GM15510 (cell line): ENCODE measurements around the gene HS6ST1.

Experiments
- POLR2A ChIP-seq: IDR thresholded peaks from 3 replicates; pipeline ENCODE4 v1.6.1; 2011; ENCODE audit warnings: borderline replicate concordance; ENCODE audit not compliant: insufficient read length; ENCODE audit errors: extremely low read depth

Gene HS6ST1

DNA sequence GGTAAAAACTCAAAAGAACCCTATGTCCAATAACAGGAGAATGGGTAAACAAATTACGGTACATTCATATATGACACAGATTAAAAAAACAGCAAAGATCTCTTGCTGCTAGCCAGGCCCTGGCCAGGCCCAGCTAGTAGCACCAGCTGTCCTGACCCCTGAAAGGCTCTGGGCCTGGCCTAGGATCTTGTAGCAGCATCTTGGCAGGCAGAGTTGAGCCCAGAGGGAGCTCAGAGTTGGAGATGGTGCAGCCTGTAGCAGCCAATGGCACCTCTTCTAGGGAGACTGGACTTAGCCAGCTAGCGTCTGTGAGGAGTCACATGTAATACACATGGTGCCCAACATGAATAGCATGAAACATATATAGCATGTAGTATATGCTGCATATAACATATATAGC lies 69.1 kb downstream of the HS6ST1 start:
- no peak for TF ChIP-seq POLR2A

DNA sequence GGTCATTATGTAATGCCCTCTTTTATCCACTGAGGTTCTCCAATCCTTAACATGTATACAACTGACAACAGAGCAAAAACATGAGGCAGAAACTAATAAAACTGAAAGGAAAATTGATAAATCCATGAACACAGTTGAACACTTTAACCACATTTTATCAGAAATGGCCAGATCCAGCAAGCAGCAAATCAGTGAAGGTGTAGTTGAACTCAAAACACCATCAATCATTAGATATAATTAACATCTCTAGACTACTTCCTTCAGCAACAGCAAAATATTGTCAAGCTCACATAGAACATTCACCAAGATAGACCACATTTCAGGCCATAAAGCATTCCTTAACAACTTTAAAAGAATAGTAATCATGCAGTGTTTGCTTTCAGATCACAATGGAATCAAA lies 72.9 kb downstream of the HS6ST1 start:
- TF ChIP-seq POLR2A: no peak

DNA sequence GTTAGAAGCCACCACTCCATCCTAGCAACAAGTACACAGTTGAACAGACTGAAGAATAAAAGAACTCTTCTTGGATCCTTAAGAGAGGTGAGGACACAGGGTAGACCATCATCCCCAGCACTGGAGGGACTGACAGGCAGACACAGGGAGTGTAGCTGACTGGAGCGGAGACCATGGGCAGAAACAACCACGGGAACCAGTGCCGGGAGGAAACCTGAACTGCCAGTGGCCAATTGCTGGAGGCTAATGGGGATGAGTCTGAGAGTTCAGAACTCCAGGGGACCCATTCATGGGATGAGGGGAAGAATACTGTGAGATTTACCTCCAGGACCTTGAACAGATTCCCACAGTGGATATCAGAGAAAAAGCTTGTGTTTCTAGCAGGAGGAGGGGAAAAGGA lies 76.8 kb downstream of the HS6ST1 start:
- TF ChIP-seq POLR2A: no peak

DNA sequence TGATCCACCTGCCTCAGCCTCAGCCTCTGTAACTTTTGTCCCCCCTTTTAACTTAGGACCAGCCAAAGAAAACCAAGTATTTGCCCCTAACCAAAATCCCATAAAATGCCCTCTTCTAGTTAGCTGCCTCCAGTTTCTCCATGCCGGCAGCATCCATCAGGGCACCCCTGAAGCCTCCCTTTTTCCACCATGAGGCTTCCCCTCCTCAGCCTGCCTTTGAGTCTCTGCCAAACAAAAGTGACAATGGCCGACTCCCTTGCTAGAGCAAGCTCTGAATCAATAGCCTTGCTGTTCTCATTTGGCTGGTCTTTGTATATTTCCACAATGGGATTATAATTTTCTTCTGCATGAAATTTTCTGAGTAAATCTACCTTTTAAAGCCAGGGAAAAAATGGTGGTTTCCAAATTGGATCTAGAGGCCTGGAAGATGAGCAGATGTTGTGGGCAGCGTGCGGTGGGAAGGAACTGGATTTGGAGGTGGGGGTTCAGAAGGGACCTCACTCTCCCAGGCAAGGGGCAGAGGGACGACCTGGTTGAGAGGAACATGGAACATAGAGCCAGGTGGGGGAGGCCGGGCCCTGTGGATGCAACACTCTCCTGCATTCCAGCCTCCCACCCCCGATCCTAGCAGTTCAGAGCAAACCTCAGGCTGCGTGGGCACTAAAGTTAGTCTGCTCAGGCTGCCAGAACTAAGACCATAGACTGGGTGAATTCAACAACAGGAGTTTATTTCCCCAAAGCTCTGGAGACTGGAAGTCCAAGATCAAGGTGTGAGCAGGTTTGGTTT lies 80.6 kb downstream of the HS6ST1 start:
- TF ChIP-seq POLR2A: no peak

DNA sequence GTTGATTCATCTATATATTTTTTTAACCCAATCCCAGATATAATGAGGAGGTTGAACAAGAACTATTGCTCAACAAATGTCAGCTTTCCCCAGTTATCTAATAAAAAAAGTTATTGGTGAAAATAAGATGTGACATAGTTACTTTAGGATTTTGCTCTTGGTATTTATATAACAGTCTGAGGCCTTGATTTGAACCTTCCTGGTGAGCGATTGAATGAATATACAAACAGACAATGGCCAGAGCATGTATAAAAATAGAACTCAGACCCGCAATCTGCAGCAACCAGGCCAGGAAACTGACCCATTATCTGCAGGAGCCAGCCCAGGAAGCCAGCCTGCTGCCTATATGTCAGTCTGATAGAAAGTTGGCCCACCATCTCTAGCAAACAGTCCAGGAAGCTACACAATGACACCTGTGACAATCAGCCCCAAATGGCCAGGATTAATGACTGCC lies 81.6 kb downstream of the HS6ST1 start:
- TF ChIP-seq POLR2A: no peak

DNA sequence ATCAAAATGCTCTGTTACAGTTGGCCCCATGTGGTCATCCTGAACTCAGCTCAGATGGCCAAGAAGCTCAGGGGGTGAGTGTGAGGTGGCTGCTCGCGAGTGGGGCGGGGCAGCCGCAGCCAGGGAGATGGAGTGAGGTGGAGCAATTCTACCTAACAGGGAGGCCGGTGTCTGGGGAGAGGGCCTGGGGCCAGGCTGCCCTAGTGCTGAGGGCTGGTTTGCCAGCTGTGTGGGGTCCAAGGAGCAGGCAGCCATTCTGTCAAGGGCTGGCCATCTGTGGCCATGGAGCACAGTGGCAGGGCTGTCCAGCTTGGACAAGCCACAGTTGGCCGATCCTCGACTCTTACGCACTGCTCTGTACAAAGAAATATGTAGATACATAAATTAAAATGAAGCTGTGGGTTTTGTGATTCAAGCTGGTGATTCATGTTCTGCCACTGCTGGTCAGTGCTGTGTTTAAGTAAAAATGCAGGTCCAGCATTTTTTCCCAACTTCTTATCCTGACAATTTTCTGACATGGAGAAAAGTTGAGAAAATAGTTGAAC lies 82.1 kb downstream of the HS6ST1 start:
- TF ChIP-seq POLR2A: no peak

DNA sequence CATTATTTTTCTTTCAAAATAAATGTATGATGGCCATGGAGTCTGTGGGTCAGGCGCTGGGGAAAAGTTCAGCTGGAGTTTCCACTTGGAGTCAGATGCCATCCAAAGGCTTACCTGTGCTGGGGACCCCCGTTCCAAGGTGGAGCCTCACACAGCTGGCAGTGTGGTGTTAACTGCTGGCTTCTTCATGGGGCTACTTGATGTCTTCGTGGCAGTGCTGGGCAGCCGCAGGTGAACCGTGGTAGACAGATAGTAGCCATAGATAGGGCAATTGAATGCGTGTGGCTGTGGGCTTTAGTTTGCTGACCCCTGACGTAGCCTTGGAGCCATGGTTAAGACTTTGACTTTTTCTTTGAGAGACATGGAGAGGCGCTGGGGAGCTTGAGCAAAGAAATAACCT lies 83.1 kb downstream of the HS6ST1 start:
- no peak for TF ChIP-seq POLR2A

DNA sequence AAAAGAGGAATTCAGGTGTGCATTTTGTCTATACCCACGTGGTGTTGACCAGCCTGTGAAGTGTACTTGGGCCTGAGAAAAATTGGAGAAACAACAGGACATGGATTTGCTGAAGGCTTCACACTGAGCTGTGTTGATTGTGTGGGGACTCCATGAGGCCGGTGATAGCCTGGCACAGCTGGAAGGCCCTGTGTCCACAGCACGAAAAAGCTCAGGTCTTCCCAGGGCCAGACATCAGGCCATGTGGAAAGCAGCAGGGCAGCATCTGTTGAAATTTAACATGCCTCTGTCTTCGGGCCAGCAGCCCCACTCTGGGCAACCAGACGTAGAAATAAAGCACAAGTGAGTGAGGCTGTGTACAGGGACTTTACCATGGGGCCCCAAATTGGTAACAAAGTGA lies 84.1 kb downstream of the HS6ST1 start:
- TF ChIP-seq POLR2A: no peak

DNA sequence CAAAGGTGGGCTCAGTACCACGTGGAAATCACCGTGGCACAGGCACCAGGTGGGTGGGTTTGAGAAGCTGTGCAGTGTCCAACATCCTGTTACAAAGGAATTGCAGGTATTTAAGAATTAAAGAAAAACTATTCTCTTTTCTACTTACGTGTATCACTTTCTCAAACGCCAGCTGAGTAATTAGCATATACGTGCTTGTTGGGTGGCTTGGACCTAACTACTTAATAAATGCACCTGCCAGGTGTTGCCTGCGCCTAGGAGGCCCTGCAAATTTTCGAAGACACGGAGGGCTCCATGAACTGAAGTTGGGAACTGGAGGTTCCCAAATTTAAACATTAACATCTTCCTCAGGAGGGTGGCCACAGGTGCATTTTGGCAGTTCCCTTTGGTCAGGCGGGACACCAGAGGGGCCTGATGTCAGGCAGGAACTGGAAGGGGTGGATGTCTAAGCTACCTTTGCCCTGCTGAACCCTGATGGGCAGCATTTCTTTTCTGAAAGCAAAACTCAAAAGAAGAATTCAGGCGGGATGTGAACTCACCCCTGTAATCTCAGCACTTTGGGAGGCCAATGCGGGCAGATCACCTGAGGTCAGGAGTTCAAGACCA lies 84.8 kb downstream of the HS6ST1 start:
- no peak for TF ChIP-seq POLR2A

DNA sequence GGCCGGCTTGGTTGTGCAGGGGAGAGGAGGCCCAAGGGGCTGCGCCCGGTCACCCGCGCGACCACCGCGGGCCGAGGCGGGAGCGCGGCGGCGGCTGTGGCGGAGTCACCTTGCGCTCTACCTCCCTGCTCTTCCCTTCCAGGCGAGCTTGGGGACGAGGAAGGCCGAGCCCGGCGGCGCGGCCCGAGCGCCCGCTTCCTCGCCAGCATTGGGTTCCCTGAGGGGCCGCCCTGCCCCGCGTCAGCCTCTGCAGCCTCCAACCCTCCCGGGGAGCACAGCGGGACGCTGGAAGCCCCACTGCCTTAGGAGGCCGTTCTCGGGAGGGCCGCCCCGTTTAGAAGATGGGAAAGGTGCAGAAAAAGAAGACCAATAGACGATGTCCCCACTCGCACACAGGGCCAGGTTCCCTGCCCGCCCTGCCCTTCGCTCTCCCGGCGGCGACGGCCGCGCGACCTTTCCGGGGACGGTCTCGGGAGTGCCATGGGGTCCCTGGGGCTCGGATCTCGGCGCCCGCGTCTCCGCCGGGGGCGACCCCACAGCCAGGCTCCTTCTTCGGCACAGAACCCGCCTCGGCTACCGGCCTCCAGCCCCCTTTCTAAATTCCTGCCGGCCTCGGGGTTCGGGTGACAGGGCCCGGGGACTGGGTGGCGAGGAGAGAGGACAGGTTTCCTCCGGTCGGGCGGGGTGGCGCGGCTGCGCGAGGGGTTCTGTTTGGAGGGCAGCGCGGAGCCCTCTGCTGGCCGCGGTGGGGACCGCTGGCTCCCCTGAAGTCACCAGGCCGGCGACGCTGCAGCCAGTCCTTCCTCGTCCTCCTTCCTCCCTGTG lies 85.5 kb downstream of the HS6ST1 start:
- no peak for TF ChIP-seq POLR2A

DNA sequence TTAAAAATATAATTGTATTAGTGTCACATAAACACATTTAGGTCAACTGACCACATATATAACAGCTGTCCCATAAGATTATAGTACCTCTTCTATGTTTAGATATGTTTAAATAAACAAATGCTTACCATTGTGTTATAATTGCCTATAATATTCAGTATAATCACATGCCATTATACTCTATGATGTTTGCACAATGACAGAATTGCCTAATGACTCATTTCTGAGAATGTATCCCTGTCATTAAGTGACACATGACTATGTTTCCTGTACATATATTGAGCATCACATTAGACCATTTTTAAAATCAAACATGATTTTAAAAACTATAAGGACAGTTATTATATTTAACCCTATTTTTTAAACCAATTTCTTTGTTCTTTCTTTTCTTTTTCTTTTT lies 89.8 kb downstream of the HS6ST1 start:
- TF ChIP-seq POLR2A: no peak

DNA sequence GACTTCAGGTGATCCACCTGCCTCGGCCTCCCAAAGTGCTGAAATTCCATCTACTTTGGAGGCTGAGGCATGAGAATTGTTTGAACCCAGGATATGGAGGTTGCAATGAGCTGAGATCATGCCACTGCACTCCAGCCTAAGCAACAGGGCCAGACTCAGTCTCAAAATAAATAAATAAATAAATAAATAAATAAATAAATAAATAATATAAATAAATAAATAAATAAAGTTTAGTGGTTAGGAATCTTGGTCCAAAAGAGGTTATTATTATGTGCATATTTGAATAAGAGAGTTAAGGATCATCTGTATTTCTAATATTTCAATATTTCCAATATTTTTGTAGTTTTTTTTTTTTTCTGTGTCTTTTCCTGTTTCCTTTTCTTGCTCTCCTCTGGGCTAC lies 90.8 kb downstream of the HS6ST1 start:
- TF ChIP-seq POLR2A: no peak

DNA sequence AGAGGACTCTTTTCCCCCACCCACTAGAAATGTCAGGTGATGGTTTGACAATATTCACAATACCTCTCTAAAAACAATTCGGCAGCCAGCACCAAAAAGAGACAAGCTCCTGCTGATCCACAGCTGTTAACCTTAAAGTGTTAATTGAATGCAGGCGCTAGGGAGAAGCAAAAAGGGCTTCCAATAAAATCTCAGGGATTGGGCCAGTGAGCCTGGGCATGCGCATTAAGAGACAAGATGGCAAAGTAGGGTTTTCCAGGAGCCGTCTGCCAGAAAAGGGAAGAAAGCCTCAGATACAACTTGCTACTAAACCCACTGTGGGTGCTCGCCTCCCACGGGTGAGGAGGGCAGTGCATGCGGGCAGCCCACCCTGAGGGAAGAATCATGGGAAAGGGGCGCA lies 98.8 kb downstream of the HS6ST1 start:
- no peak for TF ChIP-seq POLR2A

DNA sequence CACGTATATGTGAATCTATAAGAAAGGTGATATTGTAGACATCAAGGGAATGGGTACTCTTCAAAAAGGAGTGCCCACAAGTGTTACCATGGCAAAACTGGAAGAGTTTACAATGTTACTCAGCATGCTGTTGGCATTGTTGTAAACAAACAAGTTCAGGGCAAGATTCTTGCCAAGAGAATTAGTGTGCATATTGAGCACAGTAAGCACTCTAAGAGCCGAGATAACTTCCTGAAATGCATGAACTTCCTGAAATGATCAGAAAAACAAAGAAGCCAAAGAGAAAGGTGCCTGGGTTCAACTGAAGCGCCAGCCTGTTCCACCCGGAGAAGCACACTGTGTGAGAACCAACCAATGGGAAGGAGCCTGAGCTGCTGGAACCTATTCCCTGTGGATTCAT lies 101.0 kb downstream of the HS6ST1 start:
- TF ChIP-seq POLR2A: no peak
